GM18858 (cell line): ENCODE data around the gene LBHD2.
"Not testable (repeated sequence)": the region's sequence is repeated elsewhere in the genome, so short reads cannot be mapped to it uniquely, and the experiment has no call there.

ENCODE experiments used
- ATAC-seq: cut with Tn5 transposase; IDR thresholded peaks from one replicate; pipeline ENCODE4 v1.9.1; 2021; ENCODE audit not compliant: unreplicated experiment

LBHD2 gene

DNA sequence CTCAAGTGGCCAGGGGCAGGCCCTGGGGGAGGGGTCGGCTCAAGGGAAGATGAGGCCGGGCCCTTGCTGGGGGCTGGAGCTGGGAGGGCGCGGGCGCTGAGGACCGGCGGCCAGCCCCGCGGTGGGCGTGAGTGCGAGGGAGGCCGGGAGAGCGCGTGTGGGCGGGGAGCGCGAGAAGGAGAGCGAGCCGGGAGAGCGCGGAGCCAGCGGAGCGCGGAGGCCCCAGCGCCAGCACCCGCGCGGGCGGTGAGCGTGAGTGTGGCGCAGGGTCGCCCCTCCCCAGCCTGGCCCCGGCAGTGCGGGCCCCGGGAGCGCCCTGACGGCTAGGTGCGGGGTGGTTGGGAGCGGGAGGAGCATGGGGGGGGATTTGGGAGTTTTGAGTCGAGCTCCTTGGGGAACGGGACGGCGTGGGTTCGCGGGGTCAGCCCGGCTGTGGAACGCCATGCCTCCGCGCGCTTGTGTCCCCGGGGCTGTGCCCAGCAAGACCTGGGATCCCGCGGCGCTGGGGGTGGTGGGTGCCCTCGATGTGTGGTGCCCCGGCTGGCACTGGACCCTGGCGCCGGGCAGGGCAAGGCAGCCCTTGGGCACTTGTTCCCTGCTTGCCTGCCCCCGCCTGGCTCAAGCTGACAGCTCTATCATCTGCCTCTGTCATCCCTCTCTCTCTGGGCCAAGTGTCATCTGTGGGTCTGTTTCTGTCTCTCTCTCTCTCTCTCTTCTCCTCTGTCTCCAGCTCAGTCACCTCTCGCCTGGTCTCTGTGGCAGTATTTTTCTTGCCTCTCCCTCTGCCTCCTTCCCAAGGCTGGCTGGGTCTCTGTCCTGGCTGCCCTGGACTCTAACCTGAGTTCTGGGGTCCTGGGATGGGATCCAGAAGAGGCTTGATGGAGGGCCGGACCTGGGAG, at the start of gene LBHD2:
Gene LBHD2 (plus strand): TSS at position 190 of the 899 bp plus-strand sequence. CDS start 1,803 bp downstream, outside the sequence.
- ATAC-seq: no peak

DNA sequence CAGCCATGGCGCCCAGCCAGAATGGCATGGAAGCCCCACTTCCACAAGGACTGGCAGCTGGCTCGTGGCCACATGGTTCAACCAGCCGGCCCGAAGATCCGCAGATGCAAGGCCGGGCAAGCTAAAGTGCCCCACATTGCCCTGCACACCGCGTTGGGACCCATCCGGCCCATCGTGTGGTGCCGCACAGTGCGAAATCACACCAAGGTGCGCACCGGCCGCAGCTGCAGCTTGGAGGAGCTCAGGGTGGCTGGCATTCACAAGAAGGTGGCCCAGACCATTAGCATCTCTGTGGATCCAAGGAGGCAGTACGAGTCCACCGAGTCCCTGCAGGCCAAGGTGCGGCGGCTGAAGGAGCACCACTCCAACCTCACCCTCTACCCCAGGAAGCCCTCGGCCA, 42.5 kb upstream of the LBHD2 start:
- ATAC-seq: no peak

DNA sequence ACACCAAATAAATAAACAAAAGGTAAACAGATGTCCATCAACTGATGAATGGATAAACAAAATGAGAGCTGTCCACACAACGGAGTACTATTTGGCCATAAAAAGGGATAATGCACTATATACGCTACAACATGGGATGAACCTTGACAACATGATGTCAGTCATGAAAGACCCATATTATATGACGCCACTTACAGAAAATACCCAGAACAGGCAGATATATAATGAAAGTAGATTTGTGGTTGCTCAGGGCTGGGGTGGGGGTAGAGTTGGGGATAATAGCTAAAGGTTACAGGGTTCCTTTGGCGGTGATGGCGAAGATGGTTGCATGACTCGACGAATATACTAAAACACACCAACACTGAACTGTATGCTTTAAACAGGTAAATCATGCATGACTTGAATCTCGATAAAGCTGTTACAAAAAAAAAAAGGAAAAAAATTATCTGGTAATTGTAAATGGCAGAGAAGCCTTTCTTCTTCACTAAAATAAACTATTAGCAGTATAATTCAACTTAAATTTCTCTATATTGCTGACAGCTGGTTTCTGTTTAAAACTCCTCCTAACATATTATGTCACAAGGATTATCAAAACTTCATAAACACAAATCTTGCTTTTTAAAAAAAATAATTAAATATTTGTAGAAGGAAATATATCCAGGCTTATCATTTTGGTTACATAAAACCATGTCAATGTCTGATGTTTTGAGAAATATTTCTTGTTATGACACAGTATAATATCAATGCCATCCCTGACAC, 40.6 kb upstream of the LBHD2 start:
- no peak for ATAC-seq

DNA sequence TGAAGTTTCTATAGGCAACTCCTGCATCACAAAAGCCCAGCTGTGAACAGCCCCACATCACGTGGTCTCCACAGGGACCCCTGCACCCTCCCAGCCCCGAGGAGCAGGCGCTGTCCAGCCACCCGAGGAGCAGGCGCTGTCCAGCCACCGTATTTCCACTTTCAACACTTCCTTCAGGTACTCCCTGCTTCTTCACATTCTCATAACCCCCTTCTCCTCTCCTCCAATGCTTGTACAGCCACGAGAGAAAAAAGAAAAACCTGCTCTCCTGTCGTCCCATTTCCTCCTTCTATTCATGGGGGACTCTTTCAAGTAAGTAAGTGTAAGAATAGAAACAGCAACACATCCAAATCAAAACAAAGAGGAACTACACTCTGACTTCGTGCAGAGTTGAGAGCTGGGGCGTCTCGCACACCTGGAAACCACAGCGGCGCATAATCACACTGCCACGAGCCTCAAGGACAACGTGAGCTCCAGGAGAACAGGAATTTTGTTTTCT, 38.6 kb upstream of the LBHD2 start:
- peak; percentile 38 for ATAC-seq

DNA sequence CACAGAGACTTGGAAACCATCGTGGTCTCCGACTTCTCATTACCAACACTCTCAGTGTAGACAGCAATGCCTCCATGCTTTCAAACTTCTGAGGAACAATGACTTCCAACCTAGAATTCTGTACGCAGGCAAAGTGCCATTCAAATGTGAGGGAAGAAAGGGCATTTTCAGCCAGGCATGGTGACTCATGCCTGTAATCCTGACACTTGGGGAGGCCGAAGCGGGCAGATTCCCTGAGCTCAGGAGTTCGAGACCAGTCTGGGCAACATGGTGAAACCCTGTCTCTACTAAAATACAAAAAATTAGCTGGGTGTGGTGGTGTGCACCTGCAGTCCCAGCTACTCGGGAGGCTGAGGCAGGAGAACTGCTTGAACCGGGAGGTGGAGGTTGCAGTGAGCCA, 36.6 kb upstream of the LBHD2 start:
- ATAC-seq: not testable (repeated sequence)

DNA sequence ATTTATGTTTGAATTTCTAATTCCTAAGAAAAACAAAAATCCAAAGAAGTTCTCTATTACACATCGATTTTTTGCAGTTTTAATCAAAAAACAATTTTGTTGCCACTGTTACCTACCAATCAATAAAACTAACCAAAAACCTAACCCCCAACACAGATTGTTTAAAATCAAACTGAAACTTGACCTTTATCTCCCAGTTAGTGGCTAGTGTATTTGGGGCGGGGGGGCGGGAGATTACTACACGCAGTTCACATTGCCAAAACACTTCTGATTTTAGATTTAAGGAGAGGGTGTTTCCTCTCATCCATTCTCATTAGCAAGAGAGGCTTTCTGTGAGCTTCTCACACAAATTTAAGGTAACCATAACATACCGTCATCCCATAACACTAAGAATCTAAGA, 33.1 kb upstream of the LBHD2 start:
- ATAC-seq: no peak

DNA sequence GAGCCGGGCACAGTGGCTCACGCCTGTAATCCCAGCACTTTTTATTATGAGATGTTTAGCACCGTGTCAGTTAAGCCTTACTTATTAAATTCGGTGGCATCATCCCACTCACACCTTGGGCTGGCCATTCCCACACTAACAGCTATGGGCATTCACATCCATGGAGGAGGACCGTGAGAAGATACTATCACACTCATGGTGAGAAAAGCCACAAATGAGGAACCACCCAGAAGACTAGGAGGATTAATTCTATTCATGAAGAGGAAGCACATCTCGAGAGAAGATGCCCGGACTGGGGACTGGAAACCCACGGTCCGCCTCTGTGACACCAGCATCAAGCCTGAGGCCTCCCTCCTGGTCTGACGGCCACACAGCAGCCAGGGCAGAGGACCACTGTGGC, 31.6 kb upstream of the LBHD2 start:
- ATAC-seq: no peak

DNA sequence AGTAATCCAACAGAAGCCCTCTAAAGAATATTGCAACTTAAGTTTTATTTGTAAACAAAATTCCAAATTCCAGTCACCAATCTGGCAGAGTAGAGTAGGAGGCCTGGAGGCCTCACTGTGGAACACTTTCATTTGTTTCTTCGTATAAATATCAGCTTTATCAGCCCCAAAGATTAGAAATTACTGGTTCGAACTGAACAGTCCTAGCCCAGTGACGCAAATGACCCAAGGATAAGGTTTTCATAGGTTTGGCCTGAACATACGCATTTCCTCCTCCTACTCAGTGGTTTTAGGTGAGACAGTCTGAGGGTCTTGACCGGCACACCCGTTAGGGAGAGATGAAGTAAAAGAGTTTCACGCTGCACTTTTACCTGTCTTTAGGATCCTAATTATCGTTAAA, 28.3 kb upstream of the LBHD2 start:
- ATAC-seq: no peak

DNA sequence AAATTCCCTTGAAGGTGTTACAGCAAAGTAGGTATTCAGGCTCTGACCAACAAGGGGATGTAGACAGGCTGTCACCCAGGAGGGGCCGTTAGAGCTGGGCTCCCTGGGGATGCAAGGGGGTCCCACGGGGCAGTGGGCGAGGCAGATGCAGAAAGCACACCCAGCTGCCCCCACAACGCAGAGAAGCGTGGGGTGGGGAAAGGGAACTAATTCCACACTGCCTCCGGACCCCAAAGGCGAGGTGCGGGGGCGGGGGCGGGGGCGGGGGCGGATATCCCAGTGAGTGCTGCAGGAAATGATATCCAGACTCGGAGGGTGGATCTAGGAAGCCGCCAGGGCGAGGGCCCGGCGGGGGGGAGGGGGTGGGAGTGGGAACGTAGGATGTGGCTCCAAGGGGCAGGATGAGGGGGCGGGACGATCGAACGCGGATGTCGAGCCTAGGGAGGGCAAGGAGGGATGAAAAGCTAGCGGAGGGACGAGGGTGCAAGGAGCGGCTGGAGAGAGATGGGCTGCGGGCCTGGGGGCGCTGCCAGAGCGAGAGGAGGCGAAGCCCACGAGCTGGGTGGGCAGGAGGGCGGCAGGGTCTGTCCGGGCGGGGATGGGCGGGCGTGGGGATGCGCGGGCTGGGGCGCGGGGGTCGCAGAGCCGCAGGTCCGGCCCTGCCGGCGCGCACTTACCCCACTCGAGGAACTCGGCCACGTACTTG, 27.5 kb upstream of the LBHD2 start:
- ATAC-seq: no peak

DNA sequence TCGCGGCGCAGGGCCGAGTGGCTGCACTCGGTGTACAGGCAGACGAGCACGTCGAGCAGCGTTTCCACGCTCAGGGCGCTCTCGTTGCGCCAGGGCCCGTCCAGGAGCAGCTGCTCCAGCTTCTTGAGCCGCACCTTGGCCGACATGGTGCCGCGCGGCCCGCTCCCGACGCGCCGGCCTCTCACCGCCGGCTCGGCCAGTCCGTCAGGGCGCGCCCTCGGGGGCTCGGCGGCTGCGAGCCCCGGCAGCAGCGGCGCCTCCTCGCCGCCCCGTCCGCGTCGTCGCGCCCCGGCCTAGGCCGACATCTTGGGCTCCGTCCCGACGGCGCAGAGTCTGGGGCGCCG, 27.0 kb upstream of the LBHD2 start:
- ATAC-seq: peak; percentile 27

DNA sequence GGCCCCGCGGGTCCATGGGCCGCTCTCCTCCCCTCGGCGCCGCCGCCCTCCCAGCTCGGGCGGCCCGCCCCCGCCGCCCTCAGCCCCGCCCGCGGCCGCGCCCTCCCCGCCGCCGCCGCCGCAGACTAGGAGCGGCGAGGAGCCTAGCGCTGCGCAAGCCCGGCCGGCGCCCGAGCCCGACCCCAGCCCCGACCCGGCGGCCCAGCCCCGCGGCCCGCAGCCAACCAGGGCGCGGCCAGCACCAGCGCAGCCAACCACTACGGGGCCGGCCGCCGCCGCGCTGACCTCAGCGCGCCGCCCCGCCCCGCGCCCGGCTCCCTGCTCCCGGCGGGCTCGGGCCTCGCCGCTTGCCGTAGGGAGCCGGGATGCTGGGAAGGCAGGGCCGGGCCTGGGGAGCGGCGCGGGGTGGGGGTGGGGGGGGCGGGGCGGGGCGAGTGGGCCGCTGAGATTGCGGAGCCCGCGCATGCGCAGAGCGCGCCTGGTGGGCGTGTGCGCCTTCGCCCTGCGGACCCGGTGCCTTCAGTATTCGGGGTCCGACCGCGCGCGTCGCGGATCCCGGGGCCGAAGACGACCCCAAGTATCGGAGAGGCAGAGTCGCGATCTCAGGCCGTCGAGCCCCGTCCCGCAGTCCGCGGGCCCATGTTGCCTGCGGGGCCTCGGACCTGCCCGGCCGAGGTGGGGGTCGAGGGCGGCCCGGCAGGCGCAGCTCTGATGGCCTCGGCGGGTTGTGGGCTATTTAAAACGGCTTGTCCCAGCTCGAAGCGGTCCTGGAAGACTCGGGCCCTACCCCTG, 26.4 kb upstream of the LBHD2 start, which contains the start of gene CDC42BPB:
Gene CDC42BPB (minus strand): TSS at position 178 of the 792 bp plus-strand sequence. CDS start 376 bp downstream, outside the sequence.
- peak; percentile 46 for ATAC-seq

DNA sequence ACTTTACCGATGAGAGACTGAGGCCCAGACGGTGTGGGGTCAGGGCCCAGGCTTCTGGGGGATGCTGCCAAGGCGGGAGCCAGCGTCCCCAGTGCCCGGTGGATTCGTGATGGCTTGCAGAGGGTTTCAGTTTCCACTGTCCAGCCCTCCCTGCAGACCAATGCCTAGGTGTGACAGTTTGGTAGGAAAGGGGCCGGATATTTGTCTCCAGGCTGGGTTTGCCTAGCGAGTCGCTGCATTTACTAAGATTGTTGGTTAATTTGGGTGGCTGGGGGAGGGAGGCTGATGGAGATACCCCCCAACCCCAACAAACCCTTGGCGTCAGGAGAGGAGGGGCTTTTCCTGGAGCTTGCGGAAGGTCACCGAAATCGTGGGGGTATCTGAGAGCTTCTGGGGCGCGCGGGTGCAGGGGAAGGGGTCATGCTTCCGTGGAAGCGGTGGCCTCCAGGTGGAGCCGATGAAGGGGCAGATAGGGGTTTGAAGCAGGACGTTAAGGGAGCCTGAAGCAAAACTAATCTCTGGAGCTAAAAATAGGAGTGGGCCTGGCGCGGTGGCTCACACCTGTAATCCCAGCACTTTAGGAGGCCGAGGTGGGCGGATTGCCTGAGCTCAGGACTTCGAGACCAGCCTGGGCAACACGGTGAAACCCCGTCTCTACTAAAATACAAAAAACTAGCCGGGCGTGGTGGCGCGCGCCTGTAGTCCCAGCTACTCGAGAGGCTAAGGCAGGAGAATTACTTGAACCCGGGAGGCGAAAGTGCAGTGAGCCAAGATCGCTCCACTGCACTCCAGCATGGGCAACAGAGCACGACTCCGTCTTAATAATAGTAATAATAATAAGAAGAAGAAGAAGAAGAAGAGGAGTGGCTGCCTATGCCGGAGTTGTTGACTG, 25.6 kb upstream of the LBHD2 start:
- no peak for ATAC-seq

DNA sequence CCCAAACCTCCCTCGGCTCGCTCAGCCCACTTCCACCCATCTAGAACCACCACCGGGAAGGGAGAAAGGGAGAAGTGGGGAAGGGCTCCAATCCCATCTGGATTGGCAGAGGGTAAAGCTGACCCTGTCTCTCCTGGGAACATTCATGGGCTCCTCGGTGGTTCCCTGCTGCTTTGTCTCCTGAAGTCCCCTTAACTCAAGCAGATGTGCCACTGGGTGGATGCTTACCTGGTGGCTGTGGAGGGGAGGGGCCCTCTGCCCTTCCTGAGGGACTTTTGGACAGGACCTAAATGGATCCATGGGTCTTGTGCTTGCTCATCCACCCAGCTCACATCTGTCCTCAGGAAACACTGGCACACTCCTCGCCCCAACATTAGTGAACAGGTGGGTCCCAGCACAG, 24.5 kb upstream of the LBHD2 start:
- no peak for ATAC-seq

DNA sequence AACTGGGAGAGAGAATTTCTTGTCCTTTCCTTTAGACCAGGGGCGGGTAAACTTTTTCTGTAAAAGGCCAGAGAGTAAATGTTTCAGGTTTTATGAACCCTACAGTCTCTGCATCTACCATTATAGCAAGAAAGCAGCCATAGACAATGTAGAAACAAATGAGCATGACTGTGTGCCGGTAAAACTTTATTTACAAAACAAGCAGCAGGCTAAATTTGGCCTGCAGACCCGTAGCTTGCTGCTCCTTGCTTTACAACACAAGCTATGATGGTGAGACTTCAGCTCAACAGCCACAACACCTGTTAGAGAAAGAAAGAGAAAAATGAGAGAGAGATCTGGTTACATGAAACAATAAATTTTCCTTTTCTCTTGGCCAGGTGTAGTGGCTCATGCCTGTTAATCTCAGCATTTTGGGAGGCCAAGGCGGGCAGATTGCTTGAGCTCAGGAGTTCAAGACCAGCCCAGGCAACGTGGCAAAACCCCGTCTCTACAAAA, 22.5 kb upstream of the LBHD2 start:
- no peak for ATAC-seq

DNA sequence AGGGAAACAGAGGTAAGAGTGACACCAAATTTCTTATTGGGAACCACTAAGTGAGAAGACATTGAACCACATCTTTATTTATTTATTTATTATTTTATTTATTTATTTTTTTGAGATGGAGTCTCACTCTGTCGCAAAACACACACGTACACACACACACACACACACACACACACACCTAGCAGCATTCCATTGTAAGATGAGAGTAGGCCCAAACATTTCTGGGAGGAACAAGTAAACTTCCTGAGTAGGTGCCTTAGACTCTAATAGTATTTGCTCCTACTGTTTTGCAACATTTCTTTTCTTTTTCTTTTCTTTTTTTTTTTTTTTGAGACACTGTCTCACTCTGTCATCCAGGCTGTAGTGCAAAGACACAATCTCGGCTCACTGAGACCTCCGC, 19.6 kb upstream of the LBHD2 start:
- no peak for ATAC-seq

DNA sequence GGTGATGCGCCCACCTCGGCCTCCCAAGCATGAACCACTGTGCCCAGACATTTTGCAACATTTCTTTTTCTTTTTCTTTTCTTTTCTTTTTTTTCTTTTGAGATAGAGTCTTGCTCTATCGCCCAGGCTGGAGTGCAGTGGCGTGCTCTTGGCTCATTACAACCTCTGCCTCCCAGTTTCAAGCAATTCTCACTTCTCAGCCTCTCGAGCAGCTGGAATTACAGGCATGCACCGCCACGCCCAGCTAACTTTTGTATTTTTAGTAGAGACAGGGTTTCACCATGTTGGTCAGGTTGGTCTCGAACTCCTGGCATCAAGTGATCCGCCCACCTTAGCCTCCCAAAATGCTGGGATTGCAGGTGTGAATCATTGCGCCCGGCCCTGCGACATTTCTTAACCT, 19.0 kb upstream of the LBHD2 start:
- ATAC-seq: no peak

DNA sequence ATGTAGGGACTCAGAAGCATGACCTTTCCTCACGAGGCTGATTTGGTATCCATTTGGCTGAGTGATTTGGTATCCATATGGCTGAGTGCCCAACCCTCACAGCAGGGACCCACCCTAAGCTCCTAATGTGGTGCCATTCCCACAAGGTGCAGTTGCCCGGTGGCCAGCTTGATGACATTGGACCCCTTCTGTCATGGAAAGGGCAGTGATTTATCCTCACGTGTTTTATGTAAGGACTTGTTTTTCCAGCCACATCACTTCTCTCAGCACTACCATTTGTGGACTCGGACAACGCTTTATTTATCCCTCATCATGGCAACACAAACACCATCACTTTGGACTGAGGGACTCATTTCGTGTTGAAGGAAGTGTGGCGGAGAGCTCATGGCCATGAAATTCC, 18.1 kb upstream of the LBHD2 start:
- ATAC-seq: no peak

DNA sequence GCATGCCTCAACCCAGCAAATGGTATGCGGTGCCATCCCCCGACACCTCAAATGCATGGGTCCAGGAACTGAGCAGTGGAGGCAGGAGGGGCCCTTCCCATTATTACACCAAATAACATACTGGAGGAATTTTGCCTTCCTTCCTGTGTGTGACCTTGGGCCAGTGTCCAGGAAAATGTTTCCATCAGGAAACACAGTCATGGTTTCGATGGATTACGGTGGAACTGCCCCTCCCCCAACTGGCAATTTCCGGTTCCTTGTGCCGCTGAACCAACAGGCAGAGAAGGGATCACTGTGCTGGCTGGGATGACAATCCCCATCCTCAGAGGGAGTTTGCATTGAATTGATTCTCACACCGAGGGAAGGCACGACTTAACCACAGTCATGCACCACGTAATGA, 17.6 kb upstream of the LBHD2 start:
- no peak for ATAC-seq

DNA sequence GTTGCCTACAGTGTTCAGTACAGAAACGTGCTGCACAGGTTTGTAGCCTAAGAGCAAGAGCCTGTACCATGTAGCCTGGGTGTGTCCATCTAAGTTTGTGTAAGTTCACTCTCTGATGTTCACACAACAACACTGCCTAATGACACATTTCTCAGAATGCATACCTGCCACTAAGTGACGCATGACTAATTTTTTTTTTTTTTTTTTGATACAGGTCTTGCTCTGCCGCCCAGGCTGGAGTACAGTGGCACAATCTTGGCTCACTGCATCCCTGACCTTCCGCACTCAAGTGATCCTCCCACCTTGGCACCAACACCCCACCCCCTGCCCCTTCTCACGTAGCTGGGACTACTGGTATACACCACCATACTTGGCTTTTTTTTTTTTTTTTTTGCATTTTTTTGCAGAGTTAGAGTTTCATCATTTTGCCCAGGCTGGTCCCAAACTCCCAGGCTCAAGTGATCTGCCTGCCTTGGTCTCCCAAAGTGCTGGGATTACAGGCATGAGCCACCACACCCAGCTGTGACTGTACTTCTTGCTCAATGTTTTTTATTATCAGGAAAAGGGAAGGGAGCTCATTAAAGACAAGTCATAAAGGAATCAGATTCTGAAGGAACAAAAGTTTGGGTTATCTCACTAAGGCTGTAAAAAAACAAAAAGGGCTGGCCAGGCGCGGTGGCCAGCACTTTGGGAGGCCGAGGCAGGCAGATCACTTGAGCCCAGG, 16.6 kb upstream of the LBHD2 start:
- no peak for ATAC-seq
